GM23338 (cell line): ENCODE results near the gene METRNL. TPM values are rescaled to one million over a fixed set of nuclear protein-coding genes. Genes with fewer than 3 reads are reported as not detected.

Experiments used
- CREB1 ChIP-seq: fragments of 250-450 bp; sonication (Bioruptor Pico); IDR thresholded peaks from 2 replicates; pipeline ENCODE4 v1.5.0; 2020; ENCODE audit warnings: low read depth, mild to moderate bottlenecking, moderate library complexity
- EZH2phosphoT487 ChIP-seq: fragments of 200-600 bp; sonication (generic); IDR thresholded peaks from one replicate; pipeline ENCODE4 v1.8.1; 2018; ENCODE audit warnings: antibody characterized with exemption; ENCODE audit not compliant: unreplicated experiment
- JUNB ChIP-seq: IDR thresholded peaks from one replicate; pipeline ENCODE4 v1.6.1; 2016; ENCODE audit warnings: antibody characterized with exemption; ENCODE audit not compliant: unreplicated experiment
- POLR2AphosphoS5 ChIP-seq: IDR thresholded peaks from 2 replicates; pipeline ENCODE4 v1.6.1; 2016; ENCODE audit warnings: antibody characterized with exemption, low read depth
- ZNF114 ChIP-seq: fragments of 250-450 bp; sonication (Bioruptor Pico); IDR thresholded peaks from 2 replicates; pipeline ENCODE4 v1.5.0; 2020; ENCODE audit warnings: mild to moderate bottlenecking, moderate library complexity
- ZNF331 ChIP-seq: fragments of 250-450 bp; sonication (Bioruptor Pico); IDR thresholded peaks from 2 replicates; pipeline ENCODE4 v1.5.0; 2020; ENCODE audit warnings: low read depth, mild to moderate bottlenecking, moderate library complexity
- polyA plus RNA-seq: library from polyadenylated mRNA; unstranded; fragments of >200 nt; fragmentation: Nextera tagmentation; extraction: Ambion mirVana; gene quantifications from 2 replicates; pipeline ENCODE4 v1.2.1, GENCODE V29; 2016
- total RNA-seq: library from RNA; depleted of rRNA; stranded (reverse); fragments of >200 nt; shearing (Covaris generic); gene quantifications from 2 replicates; pipeline ENCODE4 v1.2.3, GENCODE V29; 2014
- TF ChIP-seq, protein P1 (sequence below): fragments of 250-450 bp; sonication (Bioruptor Pico); IDR thresholded peaks from 2 replicates; pipeline ENCODE4 v1.5.0; 2020; ENCODE audit warnings: mild to moderate bottlenecking, moderate library complexity
- TF ChIP-seq, protein P2 (sequence below): IDR thresholded peaks from 2 replicates; pipeline ENCODE4 v1.6.1; 2016; ENCODE audit warnings: antibody characterized with exemption
- TF ChIP-seq, protein P3 (sequence below), 2 experiments: fragments of 200-600 bp in 1 of 2; sonication (generic) in 1 of 2; conservative IDR thresholded peaks; 2 replicates each; pipeline versions ENCODE4 v1.5.1 to v1.6.1; 2016 to 2017; ENCODE audit warnings: antibody characterized with exemption in 2 of 2, low read depth in 2 of 2, mild to moderate bottlenecking in 2 of 2, moderate library complexity in 1 of 2

Gene METRNL
- total and polyA plus RNA-seq, 2 experiments from 2014 or later, result 12.2 to 20.2 TPM

DNA sequence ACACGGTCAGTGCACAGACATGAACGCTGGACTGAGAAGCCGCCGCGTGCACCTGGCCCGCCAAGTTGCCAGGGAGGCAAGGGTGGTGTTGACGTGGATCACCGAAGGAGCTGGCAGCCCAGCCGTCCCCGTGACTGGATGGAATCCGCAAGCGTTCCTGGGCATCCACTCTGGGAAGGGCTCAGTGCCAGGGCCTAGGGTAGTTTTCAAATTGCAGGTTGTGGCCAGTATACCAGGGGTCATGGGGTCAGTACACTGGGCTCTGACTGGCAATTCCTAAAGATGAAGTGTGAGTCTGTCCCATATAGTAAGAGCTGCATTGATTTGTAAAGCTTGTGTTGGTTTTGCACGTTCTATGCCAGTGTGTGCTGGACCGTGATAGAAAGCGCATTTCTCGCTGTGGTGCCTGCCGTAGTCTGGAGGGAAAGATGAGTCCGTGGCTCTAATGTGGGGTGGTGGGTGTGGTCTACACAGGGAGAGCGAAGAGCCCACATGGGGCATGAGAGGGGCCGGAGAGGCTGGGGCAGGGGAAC is 21.1 kb upstream of the METRNL start (continued):
- TF ChIP-seq, protein P1, sequence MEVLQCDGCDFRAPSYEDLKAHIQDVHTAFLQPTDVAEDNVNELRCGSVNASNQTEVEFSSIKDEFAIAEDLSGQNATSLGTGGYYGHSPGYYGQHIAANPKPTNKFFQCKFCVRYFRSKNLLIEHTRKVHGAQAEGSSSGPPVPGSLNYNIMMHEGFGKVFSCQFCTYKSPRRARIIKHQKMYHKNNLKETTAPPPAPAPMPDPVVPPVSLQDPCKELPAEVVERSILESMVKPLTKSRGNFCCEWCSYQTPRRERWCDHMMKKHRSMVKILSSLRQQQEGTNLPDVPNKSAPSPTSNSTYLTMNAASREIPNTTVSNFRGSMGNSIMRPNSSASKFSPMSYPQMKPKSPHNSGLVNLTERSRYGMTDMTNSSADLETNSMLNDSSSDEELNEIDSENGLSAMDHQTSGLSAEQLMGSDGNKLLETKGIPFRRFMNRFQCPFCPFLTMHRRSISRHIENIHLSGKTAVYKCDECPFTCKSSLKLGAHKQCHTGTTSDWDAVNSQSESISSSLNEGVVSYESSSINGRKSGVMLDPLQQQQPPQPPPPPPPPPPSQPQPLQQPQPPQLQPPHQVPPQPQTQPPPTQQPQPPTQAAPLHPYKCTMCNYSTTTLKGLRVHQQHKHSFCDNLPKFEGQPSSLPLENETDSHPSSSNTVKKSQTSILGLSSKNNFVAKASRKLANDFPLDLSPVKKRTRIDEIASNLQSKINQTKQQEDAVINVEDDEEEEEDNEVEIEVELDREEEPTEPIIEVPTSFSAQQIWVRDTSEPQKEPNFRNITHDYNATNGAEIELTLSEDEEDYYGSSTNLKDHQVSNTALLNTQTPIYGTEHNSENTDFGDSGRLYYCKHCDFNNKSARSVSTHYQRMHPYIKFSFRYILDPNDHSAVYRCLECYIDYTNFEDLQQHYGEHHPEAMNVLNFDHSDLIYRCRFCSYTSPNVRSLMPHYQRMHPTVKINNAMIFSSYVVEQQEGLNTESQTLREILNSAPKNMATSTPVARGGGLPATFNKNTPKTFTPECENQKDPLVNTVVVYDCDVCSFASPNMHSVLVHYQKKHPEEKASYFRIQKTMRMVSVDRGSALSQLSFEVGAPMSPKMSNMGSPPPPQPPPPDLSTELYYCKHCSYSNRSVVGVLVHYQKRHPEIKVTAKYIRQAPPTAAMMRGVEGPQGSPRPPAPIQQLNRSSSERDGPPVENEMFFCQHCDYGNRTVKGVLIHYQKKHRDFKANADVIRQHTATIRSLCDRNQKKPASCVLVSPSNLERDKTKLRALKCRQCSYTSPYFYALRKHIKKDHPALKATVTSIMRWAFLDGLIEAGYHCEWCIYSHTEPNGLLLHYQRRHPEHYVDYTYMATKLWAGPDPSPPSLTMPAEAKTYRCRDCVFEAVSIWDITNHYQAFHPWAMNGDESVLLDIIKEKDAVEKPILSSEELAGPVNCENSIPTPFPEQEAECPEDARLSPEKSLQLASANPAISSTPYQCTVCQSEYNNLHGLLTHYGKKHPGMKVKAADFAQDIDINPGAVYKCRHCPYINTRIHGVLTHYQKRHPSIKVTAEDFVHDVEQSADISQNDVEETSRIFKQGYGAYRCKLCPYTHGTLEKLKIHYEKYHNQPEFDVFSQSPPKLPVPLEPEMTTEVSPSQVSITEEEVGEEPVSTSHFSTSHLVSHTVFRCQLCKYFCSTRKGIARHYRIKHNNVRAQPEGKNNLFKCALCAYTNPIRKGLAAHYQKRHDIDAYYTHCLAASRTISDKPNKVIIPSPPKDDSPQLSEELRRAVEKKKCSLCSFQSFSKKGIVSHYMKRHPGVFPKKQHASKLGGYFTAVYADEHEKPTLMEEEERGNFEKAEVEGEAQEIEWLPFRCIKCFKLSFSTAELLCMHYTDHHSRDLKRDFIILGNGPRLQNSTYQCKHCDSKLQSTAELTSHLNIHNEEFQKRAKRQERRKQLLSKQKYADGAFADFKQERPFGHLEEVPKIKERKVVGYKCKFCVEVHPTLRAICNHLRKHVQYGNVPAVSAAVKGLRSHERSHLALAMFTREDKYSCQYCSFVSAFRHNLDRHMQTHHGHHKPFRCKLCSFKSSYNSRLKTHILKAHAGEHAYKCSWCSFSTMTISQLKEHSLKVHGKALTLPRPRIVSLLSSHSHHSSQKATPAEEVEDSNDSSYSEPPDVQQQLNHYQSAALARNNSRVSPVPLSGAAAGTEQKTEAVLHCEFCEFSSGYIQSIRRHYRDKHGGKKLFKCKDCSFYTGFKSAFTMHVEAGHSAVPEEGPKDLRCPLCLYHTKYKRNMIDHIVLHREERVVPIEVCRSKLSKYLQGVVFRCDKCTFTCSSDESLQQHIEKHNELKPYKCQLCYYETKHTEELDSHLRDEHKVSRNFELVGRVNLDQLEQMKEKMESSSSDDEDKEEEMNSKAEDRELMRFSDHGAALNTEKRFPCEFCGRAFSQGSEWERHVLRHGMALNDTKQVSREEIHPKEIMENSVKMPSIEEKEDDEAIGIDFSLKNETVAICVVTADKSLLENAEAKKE (CRISPR knock-in tag), result no peak
- TF ChIP-seq, protein P2, sequence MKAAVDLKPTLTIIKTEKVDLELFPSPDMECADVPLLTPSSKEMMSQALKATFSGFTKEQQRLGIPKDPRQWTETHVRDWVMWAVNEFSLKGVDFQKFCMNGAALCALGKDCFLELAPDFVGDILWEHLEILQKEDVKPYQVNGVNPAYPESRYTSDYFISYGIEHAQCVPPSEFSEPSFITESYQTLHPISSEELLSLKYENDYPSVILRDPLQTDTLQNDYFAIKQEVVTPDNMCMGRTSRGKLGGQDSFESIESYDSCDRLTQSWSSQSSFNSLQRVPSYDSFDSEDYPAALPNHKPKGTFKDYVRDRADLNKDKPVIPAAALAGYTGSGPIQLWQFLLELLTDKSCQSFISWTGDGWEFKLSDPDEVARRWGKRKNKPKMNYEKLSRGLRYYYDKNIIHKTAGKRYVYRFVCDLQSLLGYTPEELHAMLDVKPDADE, result no peak
- TF ChIP-seq ZNF331 (CRISPR knock-in tag) (no peak), POLR2AphosphoS5 (no peak), EZH2phosphoT487 (no peak), CREB1 (no peak), JUNB (no peak), ZNF114 (CRISPR knock-in tag) (no peak)
- TF ChIP-seq, protein P3, sequence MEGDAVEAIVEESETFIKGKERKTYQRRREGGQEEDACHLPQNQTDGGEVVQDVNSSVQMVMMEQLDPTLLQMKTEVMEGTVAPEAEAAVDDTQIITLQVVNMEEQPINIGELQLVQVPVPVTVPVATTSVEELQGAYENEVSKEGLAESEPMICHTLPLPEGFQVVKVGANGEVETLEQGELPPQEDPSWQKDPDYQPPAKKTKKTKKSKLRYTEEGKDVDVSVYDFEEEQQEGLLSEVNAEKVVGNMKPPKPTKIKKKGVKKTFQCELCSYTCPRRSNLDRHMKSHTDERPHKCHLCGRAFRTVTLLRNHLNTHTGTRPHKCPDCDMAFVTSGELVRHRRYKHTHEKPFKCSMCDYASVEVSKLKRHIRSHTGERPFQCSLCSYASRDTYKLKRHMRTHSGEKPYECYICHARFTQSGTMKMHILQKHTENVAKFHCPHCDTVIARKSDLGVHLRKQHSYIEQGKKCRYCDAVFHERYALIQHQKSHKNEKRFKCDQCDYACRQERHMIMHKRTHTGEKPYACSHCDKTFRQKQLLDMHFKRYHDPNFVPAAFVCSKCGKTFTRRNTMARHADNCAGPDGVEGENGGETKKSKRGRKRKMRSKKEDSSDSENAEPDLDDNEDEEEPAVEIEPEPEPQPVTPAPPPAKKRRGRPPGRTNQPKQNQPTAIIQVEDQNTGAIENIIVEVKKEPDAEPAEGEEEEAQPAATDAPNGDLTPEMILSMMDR (conservative IDR thresholded peaks at IDR 0.05; ENCODE audit: low read depth in 2 of 2), result no peak
